SU-DHL-6 (cell line): ENCODE measurements around the gene DSCAML1.

Experiments used
- H2AFZ ChIP-seq: fragments of 200-600 bp; sonication (generic); 2 replicates; pipeline ENCODE4 v1.6.1; 2014; ENCODE audit warnings: low read depth, mild to moderate bottlenecking, moderate library complexity, mixed read lengths, antibody characterized with exemption, low read length; ENCODE audit not compliant: severe bottlenecking
- H3F3A ChIP-seq: fragments of 200-600 bp; shearing (Covaris generic); 2 replicates; pipeline ENCODE4 v1.6.0; 2016; ENCODE audit warnings: antibody characterized with exemption, mild to moderate bottlenecking; ENCODE audit not compliant: insufficient read depth
- H3K27ac ChIP-seq: fragments of 200-600 bp; sonication (generic); 2 replicates; pipeline ENCODE4 v1.5.1; 2016; ENCODE audit warnings: low read depth, mild to moderate bottlenecking, low read length, moderate library complexity, mixed read lengths
- H3K27me3 ChIP-seq: fragments of 200-600 bp; sonication (generic), shearing (Covaris generic); 2 replicates; pipeline ENCODE4 v1.6.0; 2014; ENCODE audit warnings: mild to moderate bottlenecking, low read length
- H3K36me3 ChIP-seq: fragments of 200-600 bp; sonication (generic); 2 replicates; pipeline ENCODE4 v1.6.1; 2014; ENCODE audit warnings: mild to moderate bottlenecking, low read length, mixed read lengths
- H3K4me2 ChIP-seq: fragments of 300-600, 200-600 bp; shearing (Covaris generic), sonication (generic); 2 replicates; pipeline ENCODE4 v1.6.0; 2014; ENCODE audit warnings: low read length, low read depth, mild to moderate bottlenecking; ENCODE audit not compliant: poor library complexity, severe bottlenecking
- H3K4me3 ChIP-seq: fragments of 200-600 bp; sonication (generic); 2 replicates; pipeline ENCODE4 v1.5.1; 2014; ENCODE audit warnings: antibody characterized with exemption, low read length, mild to moderate bottlenecking, mixed read lengths; ENCODE audit not compliant: insufficient read depth, poor library complexity, severe bottlenecking
- H3K79me2 ChIP-seq: fragments of 200-600 bp; sonication (generic); 2 replicates; pipeline ENCODE4 v1.6.1; 2014; ENCODE audit warnings: mild to moderate bottlenecking, low read length, moderate library complexity; ENCODE audit not compliant: insufficient read depth
- H3K9ac ChIP-seq: fragments of 200-600 bp; sonication (generic); 2 replicates; pipeline ENCODE4 v1.7.0; 2014; ENCODE audit warnings: mild to moderate bottlenecking, low read length
- H3K9me2 ChIP-seq: fragments of 200-600 bp; sonication (generic); replicated peaks from 2 replicates; pipeline ENCODE4 v1.6.1; 2014; ENCODE audit warnings: low read length; ENCODE audit not compliant: insufficient read depth
- H3K9me3 ChIP-seq: fragments of 200-600 bp; sonication (generic); 2 replicates; pipeline ENCODE4 v1.6.1; 2014; ENCODE audit warnings: low read length, mixed read lengths; ENCODE audit not compliant: insufficient read depth
- H4K20me1 ChIP-seq: fragments of 200-600 bp; sonication (generic); 2 replicates; pipeline ENCODE4 v1.6.1; 2014; ENCODE audit warnings: low read depth, mild to moderate bottlenecking, antibody characterized with exemption, low read length, moderate library complexity, mixed read lengths
- CTCF ChIP-seq: fragments of 200-600 bp; sonication (generic); IDR thresholded peaks from one replicate; pipeline ENCODE4 v1.5.1; 2017; ENCODE audit warnings: antibody characterized with exemption, mild to moderate bottlenecking, low read length, moderate library complexity; ENCODE audit not compliant: insufficient read depth, poor library complexity, severe bottlenecking
- EZH2phosphoT487 ChIP-seq: fragments of 200-600 bp; sonication (generic), shearing (Covaris generic); conservative IDR thresholded peaks from 2 replicates; pipeline ENCODE4 v1.6.1; 2018; ENCODE audit warnings: mild to moderate bottlenecking, antibody characterized with exemption, low read length, moderate library complexity, mixed read lengths

Gene DSCAML1

GRCh38 chr11:117618302-117618981, 178.6 kb downstream of the DSCAML1 start:
- no peaks in the 10 kb centered on the region for H3F3A ChIP-seq
- no peaks in the 10 kb centered on the region for H3K27me3 ChIP-seq
- H3K9ac ChIP-seq: no peak overlapping the region
- H4K20me1 ChIP-seq: no peaks in the 10 kb centered on the region
- H3K4me2 ChIP-seq: no peak overlapping the region
- TF ChIP-seq CTCF: no peak
- TF ChIP-seq EZH2phosphoT487: no peak
- H3K27ac ChIP-seq: no peak overlapping the region
- no peak overlapping the region for H3K4me3 ChIP-seq
- no peaks in the 10 kb centered on the region for H3K36me3 ChIP-seq
- H3K9me3 ChIP-seq: no peaks in the 10 kb centered on the region
- H3K9me2 ChIP-seq: no peaks in the 10 kb centered on the region
- no peaks in the 10 kb centered on the region for H3K79me2 ChIP-seq
- no peak overlapping the region for H2AFZ ChIP-seq

DNA sequence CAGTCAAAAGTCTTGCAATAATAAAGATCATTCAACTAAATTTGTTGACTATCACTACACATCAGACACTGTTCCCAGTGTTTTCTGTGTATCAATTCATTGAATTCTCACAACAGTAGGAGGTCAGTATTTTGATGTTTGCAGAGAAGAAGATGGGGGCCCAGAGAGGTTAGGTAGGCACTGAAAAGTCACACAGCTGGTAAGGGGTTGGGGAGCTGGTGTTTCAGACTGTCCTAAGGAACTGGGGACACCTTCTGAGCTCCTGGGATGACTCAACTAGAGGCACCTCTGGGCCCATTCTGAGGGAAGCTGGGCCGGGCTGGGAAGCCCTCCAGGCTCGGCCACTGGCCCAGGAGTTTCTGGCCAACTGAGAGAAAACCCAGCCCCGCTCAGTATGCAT, 180.0 kb downstream of the DSCAML1 start:
- no peak overlapping the region for H3K27ac ChIP-seq
- no peaks in the 10 kb centered on the region for H3K79me2 ChIP-seq
- H4K20me1 ChIP-seq: no peaks in the 10 kb centered on the region
- TF ChIP-seq EZH2phosphoT487: no peak
- TF ChIP-seq CTCF: no peak
- H3K4me3 ChIP-seq: no peak overlapping the region
- no peaks in the 10 kb centered on the region for H3K36me3 ChIP-seq
- H3K27me3 ChIP-seq: no peaks in the 10 kb centered on the region
- H3K9me3 ChIP-seq: no peaks in the 10 kb centered on the region
- no peak overlapping the region for H2AFZ ChIP-seq
- no peak overlapping the region for H3K9ac ChIP-seq
- H3K4me2 ChIP-seq: no peak overlapping the region
- no peaks in the 10 kb centered on the region for H3F3A ChIP-seq
- H3K9me2 ChIP-seq: no peaks in the 10 kb centered on the region

- Histone ChIP-seq H3K27ac (no peak overlapping the region), H3K4me3 (no peak overlapping the region), H3K9me2 (no peaks in the 10 kb centered on the region), H4K20me1 (no peaks in the 10 kb centered on the region), H3K27me3 (no peaks in the 10 kb centered on the region), H3F3A (no peaks in the 10 kb centered on the region), H3K9me3 (no peaks in the 10 kb centered on the region), H2AFZ (no peak overlapping the region), H3K36me3 (no peaks in the 10 kb centered on the region), H3K4me2 (no peak overlapping the region), H3K79me2 (no peaks in the 10 kb centered on the region), H3K9ac (no peak overlapping the region)
- no peak for TF ChIP-seq CTCF
These were observed 182.3 kb downstream of the DSCAML1 start for GRCh38 chr11:117614728-117615127.
